OCI-LY7 (cell line): ENCODE measurements around the gene CEP20.

Source experiments
- CTCF ChIP-seq: fragments of 200-600 bp; sonication (generic); conservative IDR thresholded peaks from 2 replicates; pipeline ENCODE4 v1.5.1; 2014; ENCODE audit warnings: mild to moderate bottlenecking, antibody characterized with exemption, low read length, moderate library complexity, mixed read lengths
- EZH2phosphoT487 ChIP-seq: fragments of 200-600 bp; sonication (generic); IDR thresholded peaks from 2 replicates; pipeline ENCODE4 v1.6.1; 2018; ENCODE audit warnings: low read depth, borderline replicate concordance, mild to moderate bottlenecking, mixed run types, antibody characterized with exemption, low read length, moderate library complexity, mixed read lengths

GRCh38 chr16:15847611-15848175 is 40.7 kb downstream of the CEP20 start:
- TF ChIP-seq CTCF (no peak), EZH2phosphoT487 (no peak)
